DND-41 (cell line): ENCODE data around the gene FNDC11.

ENCODE experiments used
- ATAC-seq: fragments of 200-7000 bp; cut with Tn5 transposase; 3 replicates; pipeline ENCODE4 v1.9.1; 2021; ENCODE audit warnings: low read depth; ENCODE audit not compliant: insufficient read depth
- DNase-seq: peaks from one replicate; pipeline ENCODE4 v3.0.0-alpha.2; 2020
- H2AFZ ChIP-seq: 2 replicates; pipeline ENCODE4 v1.6.0; 2012; ENCODE audit warnings: low read depth, low read length
- H3K27ac ChIP-seq: 2 replicates; pipeline ENCODE4 v1.5.1; 2012; ENCODE audit warnings: low read length, inconsistent platforms
- H3K27me3 ChIP-seq: fragments of 200-600 bp; sonication (generic); 2 replicates; pipeline ENCODE4 v1.6.0; 2012; ENCODE audit warnings: low read length, mild to moderate bottlenecking, inconsistent platforms; ENCODE audit not compliant: insufficient read depth, poor library complexity
- H3K36me3 ChIP-seq: 2 replicates; pipeline ENCODE4 v1.5.1; 2012; ENCODE audit warnings: low read length, inconsistent platforms; ENCODE audit not compliant: insufficient read depth
- H3K4me1 ChIP-seq: 2 replicates; pipeline ENCODE4 v1.5.1; 2012; ENCODE audit warnings: mild to moderate bottlenecking, low read length; ENCODE audit not compliant: insufficient read depth
- H3K4me2 ChIP-seq: 2 replicates; pipeline ENCODE4 v1.6.0; 2012; ENCODE audit warnings: mild to moderate bottlenecking, moderate library complexity, low read length, inconsistent platforms; ENCODE audit not compliant: insufficient read depth
- H3K4me3 ChIP-seq, 2 experiments: fragments of 200-600 bp in 1 of 2; shearing (Covaris generic) in 1 of 2; 2 replicates each; pipeline ENCODE4 v1.5.1; 2012 to 2016; ENCODE audit warnings: inconsistent platforms in 2 of 2, low read length in 2 of 2, mild to moderate bottlenecking in 2 of 2, low read depth in 1 of 2, moderate library complexity in 1 of 2
- H3K79me2 ChIP-seq: 2 replicates; pipeline ENCODE4 v1.6.0; 2012; ENCODE audit warnings: low read length, inconsistent platforms; ENCODE audit not compliant: insufficient read depth
- H3K9ac ChIP-seq: 2 replicates; pipeline ENCODE4 v1.6.0; 2012; ENCODE audit warnings: low read depth, mild to moderate bottlenecking, inconsistent platforms, low read length, moderate library complexity
- H3K9me3 ChIP-seq: 2 replicates; pipeline ENCODE4 v1.5.1; 2012; ENCODE audit warnings: low read length, moderate library complexity, mild to moderate bottlenecking, inconsistent platforms; ENCODE audit not compliant: insufficient read depth, severe bottlenecking
- H4K20me1 ChIP-seq: 2 replicates; pipeline ENCODE4 v1.6.0; 2012; ENCODE audit warnings: low read length; ENCODE audit not compliant: insufficient read depth
- EZH2 ChIP-seq: IDR thresholded peaks from 3 replicates; pipeline ENCODE4 v1.6.1; 2012; ENCODE audit warnings: borderline replicate concordance, low read depth, mild to moderate bottlenecking, moderate library complexity, low read length, inconsistent platforms; ENCODE audit not compliant: severe bottlenecking
- TF ChIP-seq, protein P1 (sequence below): IDR thresholded peaks from 2 replicates; pipeline ENCODE4 v1.5.1; 2012; ENCODE audit warnings: borderline replicate concordance, low read length, moderate library complexity, mild to moderate bottlenecking; ENCODE audit not compliant: poor library complexity, severe bottlenecking; ENCODE audit errors: extremely low read depth

FNDC11 gene

GRCh38 chr20:63589261-63590217, 35.6 kb downstream of the FNDC11 start:
- Histone ChIP-seq H3K9me3 (no peaks in the 10 kb centered on the region), H2AFZ (no peak overlapping the region), H3K36me3 (peaks cover 65% of the 10 kb centered on the region), H3K4me2 (no peak overlapping the region), H4K20me1 (no peaks in the 10 kb centered on the region; the same call in 1 of the 2 replicates), H3K9ac (no peak overlapping the region), H3K79me2 (no peaks in the 10 kb centered on the region), H3K4me3 (no peak overlapping the region), H3K27ac (no peak overlapping the region), H3K27me3 (no peaks in the 10 kb centered on the region), H3K4me1 (no peaks in the 10 kb centered on the region)
- no peak for TF ChIP-seq EZH2
- TF ChIP-seq, protein P1, sequence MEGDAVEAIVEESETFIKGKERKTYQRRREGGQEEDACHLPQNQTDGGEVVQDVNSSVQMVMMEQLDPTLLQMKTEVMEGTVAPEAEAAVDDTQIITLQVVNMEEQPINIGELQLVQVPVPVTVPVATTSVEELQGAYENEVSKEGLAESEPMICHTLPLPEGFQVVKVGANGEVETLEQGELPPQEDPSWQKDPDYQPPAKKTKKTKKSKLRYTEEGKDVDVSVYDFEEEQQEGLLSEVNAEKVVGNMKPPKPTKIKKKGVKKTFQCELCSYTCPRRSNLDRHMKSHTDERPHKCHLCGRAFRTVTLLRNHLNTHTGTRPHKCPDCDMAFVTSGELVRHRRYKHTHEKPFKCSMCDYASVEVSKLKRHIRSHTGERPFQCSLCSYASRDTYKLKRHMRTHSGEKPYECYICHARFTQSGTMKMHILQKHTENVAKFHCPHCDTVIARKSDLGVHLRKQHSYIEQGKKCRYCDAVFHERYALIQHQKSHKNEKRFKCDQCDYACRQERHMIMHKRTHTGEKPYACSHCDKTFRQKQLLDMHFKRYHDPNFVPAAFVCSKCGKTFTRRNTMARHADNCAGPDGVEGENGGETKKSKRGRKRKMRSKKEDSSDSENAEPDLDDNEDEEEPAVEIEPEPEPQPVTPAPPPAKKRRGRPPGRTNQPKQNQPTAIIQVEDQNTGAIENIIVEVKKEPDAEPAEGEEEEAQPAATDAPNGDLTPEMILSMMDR: no peak
- no peak for ATAC-seq
- DNase-seq: no peak

- Histone ChIP-seq H2AFZ (no peak overlapping the region), H3K4me3 (no peak overlapping the region), H3K9me3 (no peaks in the 10 kb centered on the region), H3K9ac (no peak overlapping the region), H3K4me2 (no peak overlapping the region), H3K27me3 (no peaks in the 10 kb centered on the region), H3K79me2 (no peaks in the 10 kb centered on the region), H4K20me1 (no peaks in the 10 kb centered on the region; the same call in 1 of the 2 replicates), H3K36me3 (peaks cover 73% of the 10 kb centered on the region), H3K4me1 (no peaks in the 10 kb centered on the region), H3K27ac (no peak overlapping the region)
- DNase-seq (no peak), ATAC-seq (no peak)
- TF ChIP-seq, protein P1: no peak
- no peak for TF ChIP-seq EZH2
These were observed 36.5 kb downstream of the FNDC11 start for GRCh38 chr20:63590218-63591146.

- ATAC-seq (no peak; the same call in 2 of the 3 replicates), DNase-seq (no peak)
- Histone ChIP-seq H2AFZ (no peak overlapping the region), H3K4me3 (no peak overlapping the region), H3K79me2 (no peaks in the 10 kb centered on the region), H3K36me3 (peaks cover 80% of the 10 kb centered on the region), H4K20me1 (peaks cover 5% of the 10 kb centered on the region; the same call in 1 of the 2 replicates), H3K4me1 (no peaks in the 10 kb centered on the region), H3K4me2 (no peak overlapping the region), H3K27me3 (no peaks in the 10 kb centered on the region), H3K9ac (no peak overlapping the region), H3K27ac (no peak overlapping the region), H3K9me3 (no peaks in the 10 kb centered on the region)
- no peak for TF ChIP-seq EZH2
- TF ChIP-seq, protein P1: no peak
These were observed 37.2 kb downstream of the FNDC11 start for GRCh38 chr20:63591147-63591533.
